ENCODE measurements around the gene CFAP210.
A peak's percentile ranks its signal among the peaks of the same experiment; 100 is the strongest.
"Not testable (repeated sequence)": the region's sequence is repeated elsewhere in the genome, so short reads cannot be mapped to it uniquely, and the experiment has no call there.

Gene CFAP210

DNA sequence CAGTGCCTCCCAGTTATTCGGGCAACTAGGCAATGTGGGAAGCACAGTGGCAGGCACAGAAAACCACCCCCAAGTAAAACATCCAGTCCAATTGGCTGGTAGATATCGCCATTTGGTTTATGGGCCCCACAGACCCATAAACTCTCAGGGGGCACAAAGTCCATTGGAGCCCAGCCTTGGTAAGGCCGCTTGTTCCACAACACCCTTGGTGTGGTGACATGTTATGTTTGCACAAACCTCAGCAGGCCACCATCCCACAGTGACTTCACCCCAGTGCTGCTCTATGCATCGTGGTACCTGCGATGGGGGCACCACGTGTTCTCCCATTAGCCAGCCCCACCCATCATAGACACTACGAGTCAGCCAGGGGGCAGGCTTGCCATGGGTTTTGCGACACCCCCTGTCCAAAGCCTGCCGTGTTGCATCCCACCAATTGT is 18.6 kb upstream of the CFAP210 start:
- no peak for DNase-seq

DNA sequence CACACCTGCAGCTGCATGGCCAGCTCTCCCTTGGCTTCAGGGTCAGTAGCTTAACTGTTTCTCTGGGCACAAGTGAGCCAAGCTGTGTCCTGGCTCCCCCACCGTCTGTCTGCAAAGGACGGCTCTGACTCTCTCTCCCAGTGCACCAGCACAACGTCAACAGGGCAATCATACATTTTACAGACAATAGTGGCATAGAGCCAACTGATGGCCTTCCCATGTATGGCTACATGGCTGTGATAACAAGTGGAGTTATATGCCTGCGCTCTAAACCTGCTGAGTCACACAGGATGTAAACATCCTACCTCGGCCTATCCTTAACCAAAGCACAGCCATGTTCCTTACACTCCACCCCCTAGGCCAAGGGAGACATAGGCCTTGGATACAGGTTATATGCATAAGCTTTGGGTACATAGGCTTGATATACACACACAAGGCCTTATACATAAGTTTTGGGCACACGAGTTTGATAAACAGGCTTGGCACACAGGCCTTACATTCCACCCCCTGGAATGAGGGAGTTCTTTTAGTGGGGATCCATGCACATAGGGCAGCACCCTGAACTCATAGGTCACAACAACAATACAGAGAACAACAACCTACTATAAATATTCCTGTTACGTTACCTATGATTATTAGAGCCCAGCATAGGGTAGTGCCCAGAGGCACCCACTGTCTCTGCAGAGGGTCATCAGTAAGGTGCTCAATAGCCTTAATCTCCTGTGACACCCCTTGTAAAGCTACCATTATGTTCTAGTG is 17.7 kb upstream of the CFAP210 start:
- DNase-seq = peak; percentile 71

DNA sequence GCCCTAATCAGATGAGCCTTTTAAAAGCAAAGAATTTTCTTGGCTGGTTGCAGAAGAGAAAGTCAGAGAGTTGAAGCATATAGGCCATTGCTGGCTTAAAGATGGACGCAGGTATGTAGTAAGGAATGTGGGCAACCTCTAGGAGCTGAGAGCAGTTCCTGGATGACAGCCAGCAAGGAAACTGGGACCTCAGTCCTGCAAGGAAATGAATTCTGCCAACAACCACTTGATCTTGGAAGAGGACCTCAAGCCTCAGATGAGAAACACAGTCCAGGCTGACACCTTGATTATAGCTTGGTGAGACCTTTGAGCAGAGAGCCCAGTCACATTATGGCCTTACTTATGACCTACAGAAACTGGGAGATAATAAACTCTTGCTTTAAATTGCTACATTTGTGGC is 15.8 kb upstream of the CFAP210 start:
- DNase-seq = no peak

DNA sequence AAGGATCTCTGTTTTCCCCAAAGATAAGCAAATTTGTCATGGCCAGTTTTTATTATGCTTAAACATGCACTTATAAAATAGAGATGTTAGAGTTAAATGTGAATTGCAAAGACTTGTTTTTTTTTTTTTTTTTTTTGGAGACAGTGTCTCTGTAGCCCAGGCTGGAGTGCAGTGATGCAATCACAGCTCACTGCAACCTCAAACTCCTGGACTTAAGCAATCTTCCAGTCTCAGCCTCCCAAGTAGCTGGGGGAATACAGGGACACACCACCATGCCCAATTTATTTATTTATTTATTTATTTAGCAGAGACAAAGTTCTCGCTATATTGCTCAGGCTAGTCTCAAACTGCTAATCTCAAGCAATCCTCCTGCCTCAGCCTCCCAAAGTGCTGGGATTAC is 15.1 kb upstream of the CFAP210 start:
- DNase-seq = no peak

DNA sequence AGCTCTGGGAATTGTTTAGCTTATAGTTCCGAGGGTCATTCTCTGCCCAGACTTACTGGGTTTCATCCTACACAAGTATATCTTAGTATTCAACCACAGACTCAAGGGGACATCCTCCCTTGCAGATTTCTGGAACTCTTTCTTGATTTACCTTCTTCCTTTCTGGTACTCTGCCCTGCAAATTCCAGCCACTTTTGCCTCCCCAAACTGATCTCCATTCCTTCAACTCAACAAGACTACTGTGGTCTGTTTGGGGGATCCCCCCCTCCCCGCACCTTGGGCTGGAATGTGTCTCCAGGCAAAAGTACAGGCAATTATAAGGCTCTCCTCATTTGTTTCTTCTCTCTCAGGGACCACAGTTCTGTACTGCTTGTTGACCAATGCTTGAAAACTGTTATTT is 13.4 kb upstream of the CFAP210 start:
- DNase-seq = no peak

DNA sequence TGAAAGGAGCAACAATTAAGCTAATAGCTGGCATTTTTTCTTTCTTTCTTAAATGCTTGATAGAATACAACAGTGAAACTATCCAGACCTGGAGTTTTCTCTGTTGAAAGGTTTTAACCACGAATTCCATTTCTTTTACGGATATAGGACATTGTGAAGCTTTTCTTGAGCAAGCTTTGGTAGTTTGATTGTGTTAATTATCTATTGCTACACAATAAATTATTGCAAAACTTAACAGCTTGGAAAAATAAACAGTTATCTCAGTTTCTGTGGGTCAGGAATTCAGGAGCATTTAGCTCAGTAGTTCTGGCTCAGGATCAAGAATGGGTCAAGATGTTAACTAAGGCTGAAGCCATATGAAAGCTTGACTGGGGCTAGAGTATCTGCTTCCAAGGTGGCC is 11.7 kb upstream of the CFAP210 start:
- DNase-seq = no peak

DNA sequence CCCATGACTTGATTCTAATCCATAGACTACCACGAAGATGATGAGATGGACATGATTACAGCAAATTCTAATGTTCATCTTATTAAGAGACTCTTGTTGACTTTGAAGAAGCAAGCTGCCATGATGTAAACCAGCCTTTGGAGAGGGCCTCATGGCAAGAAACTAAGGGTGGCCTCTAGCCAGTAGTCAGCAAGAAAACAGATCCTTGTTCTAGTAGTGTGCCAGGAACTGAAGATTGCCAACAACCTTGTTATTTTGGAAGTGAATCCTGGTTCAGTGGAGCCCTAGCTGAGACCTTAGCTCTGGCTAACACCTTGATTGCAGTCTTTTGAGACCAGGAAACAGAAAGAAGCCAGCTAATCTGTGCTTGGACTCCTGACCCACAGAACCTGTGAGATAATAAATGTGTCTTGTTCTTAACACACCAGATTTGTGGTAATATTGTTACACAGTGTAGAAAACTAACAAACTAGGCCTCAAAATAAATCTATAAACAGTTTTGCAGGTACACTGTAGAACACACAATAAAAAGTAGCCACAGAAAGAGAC is 10.0 kb upstream of the CFAP210 start:
- DNase-seq = no peak

DNA sequence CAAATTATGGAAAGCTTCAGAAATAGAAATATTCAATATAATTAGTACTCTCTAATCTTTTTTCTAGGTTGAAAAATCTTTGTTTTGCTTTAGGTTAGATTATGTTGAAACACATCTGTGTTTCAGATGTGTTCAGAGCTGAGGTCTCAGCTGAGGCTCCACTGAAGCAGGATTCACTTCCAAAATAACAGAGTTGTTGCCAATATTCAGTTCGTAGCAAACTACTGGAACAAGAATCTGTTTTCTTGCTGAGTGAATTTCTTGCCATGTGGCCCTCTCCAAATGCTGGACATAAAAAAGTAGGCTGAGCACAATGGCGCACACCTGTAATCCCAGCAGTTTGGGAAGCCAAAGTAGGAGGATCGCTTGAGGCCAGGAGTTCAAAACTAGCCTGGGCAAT is 8.8 kb upstream of the CFAP210 start:
- no peak for DNase-seq

DNA sequence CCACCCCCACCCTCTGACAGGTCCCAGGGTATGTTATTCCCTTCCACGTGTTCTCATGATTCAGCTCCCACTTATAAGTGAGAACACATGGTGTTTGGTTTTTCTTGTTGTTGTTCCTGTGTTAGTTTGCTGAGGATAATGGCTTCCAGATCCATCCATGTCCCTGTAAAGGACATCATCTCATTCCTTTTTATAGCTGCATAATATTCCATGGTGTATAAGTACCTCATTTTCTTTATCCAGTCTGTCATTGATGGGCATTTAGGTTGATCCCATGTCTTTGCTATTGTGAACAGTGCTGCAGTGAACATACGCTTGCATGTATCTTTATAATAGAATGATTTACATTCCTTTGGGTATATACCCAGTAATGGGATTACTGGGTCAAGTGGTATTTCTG is 5.0 kb upstream of the CFAP210 start:
- DNase-seq = not testable (repeated sequence)

DNA sequence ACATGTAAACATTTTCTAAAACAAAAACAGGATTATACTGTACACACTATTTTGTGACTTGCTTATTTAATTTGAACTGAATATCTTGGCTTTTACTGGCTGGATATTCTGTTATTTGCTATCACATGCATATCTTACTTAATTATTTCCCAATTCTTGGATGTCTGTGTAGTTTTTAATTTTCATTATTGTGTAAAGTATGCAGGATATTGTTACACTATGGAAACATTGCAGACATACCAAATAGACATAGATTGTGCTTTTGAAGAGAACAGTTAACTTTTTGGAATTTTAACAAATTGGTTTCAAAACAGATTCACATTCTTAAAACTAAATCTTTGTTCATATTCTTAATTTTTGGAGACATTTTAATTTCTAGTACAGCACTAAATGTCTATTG is 2.2 kb upstream of the CFAP210 start:
- DNase-seq = no peak

DNA sequence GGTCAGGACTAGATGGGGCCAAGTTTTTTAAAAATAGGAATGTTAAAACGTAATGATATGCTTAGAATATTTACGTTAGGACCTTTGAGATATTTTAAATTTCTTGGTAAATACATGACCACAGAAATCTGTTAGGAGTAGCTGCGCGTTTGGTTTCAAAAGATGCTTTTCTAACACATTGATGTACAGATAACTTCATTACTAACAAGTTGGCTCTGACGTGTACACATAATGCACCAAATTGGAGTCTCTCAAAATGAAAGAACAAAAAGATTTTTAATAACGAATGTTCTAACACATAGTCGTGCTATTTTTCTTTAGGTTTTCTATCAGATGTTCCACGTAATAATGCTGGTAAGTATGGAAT is 672 bp upstream of the CFAP210 start:
- DNase-seq = peak; percentile 17

DNA sequence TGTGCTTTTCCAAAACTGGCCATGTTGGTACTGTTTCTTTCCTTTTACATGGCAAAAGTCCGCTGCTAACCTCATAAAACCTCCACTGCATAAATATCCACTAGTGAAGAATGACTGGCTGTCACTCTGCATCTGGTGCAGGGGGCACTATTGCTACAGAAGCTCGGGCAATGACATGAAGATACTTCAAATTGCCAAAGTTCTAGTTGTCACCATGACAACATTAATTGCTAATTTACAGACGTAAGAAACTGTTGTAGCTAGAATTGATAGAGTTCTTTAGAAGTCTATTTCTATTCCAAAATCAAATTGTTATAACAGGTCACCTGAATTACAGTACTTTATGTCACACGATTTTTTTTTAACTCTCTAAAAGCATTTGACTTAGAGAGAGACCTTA is 845 bp downstream of the CFAP210 start:
- peak; percentile 32 for DNase-seq

DNA sequence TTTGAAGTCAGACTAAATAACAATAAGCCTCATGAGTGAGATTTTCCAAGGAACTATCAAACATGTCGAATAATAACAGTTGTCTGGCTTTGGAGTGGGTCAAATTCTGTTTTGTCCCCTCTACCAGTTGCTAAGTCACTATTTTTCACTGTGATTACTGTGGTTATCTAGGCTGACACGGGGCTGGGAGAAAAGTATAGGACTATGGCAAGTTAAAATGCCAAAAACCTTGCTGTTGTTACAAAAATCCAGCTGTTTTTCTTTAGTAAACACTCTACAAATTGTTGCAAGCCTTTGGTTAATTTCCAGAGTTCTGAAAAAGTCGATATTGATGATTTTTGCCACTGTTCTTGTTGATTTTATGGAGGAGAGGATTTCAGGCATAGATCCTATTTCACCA is 1.5 kb downstream of the CFAP210 start:
- no peak for DNase-seq

DNA sequence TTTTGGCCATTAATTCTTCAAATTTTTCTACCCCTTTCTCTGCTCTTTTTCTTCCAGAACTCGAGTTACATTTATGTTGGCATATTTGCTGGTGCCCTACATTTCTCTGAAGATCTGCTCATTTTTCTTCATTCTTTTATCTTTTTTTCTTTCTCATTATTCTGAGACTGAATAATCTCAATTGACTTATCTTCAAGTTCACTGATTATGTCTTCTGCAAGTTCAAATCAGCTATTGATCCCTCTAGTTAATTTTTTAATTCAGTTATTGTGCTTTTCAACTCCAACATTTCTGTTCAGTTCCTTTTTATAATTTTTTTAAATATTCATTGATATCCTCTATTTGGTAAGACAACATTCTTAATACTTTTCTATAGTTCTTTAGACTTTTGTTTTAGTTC is 3.2 kb downstream of the CFAP210 start:
- DNase-seq = no peak

DNA sequence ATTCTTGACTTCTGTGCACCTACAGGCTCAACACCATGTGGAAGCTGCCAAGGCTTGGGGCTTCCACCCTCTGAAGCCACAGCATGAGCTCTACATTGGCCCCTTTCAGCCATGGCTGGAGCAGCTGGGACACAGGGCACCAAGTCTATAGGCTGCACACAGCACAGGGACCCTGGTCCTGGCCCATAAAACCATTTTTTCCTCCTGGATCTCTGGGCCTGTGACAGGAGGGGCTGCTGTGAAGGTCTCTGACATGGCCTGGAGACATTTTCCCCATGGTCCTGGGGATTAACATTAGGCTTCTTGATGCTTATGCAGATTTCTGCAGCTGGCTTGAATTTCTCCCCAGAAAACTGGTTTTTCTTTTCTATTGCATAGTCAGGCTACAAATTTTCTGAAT is 6.3 kb downstream of the CFAP210 start:
- not testable (repeated sequence) for DNase-seq

DNA sequence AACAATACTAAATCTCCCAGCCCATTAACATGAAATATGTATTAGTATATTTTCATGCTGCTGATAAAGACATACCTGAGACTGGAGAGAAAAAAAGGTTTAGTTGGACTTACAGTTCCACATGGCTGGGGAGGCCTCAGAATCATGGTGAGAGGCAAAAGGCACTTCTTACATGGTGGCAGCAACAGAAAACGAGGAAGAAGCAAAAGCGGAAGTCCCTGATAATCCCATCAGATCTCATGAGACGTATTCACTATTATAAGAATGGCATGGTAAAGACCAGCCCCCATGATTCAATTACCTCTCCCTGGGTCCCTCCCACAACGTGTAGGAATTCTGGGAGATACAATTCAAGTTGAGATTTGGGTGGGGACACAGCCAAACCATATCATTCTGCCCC is 7.4 kb downstream of the CFAP210 start:
- DNase-seq = not testable (repeated sequence)

DNA sequence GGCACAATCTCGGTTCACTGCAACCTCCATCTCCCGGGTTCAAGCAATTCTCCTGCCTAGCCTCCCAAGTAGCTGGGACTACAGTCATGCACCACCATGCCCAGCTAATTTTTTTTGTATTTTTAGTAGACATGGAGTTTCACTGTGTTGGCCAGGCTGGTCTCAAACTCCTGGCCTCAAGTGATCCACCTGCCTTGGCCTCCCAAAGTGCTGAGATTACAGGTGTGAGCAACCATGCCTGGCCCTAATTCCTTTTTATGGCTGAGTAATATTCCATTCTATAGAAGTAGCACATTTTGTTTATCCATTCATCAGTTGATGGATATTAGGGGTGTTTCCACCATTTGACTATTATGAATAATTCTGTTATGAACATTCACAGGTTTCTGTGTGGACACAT is 9.5 kb downstream of the CFAP210 start:
- DNase-seq = not testable (repeated sequence)

DNA sequence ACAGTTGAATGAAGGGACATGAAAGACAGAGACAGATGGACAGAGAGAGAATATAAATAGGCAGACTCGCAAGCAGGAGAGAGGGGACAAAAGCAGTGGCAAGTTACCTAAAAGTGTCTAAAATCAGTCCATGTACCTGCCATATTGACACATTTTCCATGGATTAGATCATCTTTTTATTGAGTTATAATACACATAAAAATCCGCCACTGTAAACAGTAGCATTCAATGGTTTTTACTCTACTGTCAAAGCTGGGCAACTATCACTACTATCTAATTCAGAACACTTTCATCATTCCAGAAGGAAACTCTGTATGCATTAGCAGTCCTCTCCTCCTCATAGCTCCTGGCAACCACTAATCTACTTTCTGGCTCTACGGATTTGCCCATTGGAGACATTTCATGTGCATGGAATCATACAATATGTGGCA is 10.1 kb downstream of the CFAP210 start:
- no peak for DNase-seq

DNA sequence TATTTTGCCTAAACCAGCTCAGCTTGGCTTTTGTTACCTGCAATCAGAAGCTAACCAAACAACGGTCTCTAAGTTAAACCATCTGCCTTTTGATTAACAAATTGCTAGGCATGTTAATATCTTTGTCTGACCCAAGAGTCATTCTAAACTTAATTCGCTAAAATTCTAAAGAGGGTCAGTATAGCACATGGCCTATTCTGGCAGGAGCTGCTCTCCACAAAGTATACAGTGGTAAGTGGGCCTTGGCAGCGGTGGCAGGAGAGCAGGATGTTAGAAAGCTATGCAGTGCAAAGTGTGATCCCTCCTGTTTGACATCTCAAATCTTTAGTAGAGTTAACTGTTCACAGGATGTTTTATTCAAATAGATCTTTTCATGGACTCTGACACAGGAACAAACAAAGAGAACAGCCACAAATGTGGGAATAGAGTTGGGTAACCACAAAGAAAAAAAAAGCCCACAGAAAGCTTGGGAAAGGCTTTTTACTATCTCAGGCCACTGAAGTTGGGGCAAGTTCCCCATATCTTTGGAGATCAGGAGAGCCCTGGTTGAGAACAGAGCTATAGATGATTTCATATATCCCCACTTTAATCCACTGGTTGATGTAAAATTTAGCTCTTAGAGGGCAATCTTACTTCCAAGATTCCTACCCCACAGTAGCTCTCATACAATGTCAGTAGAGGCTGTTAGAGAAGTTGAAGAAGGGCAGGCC is 10.6 kb downstream of the CFAP210 start:
- DNase-seq = no peak

DNA sequence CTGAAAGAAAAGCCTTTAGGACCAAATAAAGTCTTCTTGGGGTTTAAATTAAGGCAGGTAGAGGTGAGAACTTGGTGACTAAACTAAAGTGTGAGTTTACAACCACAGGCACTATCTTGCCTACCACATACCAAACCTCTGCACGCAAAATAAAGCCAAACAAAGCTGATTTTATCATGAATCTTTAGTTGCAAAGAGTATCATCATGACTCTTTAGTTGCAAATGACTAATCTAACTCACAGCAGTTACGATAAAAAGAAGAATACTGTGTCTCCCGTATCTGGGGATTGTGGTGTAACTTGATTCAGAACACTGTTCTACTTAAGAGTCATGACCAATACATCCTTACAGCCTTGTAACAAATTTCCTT is 11.2 kb downstream of the CFAP210 start:
- DNase-seq = no peak

DNA sequence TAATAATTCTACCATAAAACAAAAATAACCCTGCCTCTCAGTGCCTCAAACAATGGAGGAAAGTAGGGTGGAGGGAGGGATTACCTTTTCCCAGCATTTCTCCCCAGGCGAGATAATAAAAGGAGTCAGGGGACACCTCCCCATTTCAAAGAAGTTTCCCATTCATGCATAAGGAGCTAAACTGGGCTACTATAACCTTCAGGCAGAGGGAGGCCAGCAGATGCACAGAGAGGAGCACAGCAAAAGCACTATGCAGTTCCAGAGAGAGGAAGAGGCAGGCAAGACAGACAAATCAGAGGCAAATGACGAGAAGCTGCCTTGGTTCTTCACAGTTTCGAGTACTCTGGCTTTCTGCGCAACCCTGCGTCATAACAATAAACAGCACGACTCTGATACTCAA is 17.4 kb downstream of the CFAP210 start:
- no peak for DNase-seq

DNA sequence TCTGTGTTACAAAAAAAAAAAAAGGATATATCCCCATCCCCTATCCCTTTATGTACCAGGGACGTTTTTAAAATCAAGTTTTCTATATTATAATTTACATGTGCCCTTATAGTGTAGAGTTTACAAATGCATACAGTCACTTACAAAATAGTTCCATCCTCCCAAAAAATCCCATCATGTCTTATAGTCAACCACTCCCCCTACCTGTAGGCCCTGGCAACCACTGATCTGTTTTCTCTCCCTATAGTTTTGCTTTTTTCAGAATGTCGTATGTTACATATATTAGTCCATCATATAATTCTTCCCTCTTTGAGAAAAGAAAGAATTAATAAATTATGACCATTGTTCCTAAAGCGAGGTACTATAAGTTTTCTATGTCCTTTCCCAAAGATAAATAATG is 17.8 kb downstream of the CFAP210 start:
- DNase-seq = peak; percentile 27

DNA sequence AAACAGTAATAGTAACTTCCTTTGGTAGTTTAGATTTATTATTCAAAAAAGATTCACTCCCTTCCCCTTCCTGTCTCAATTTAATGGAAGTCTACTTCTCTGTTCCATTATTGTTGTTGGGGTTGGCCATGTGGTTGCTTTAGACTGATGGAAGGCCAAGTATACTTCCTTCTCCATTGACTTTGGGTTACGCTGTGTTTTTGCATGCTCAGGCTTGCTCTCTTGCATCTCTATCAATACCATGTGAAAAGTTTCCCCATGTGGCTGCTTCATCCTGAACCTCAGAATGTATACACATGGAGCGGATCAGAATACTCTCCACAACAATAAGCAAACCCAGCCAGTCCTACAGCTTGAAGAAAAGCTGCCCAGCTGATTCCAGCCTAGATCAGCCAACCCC is 20.3 kb downstream of the CFAP210 start:
- no peak for DNase-seq

DNA sequence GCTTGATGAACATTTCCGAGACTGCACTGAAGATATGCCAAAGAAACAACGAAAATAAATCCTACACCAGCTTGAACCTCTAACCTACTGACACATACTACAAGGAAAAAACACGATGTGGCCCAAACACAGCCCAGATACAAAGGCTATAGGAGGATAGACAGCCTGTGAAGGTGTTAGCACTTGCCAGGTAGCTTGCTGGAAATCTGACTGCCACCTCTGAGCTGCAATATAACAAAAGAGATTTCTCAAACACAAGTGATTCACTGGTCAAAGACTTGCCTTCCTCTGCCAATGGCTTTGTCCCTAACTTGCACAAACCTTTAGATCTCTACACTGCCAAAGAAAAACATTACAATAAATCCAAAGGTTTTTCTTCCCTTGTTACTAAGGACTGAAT is 21.1 kb downstream of the CFAP210 start:
- DNase-seq = no peak

DNA sequence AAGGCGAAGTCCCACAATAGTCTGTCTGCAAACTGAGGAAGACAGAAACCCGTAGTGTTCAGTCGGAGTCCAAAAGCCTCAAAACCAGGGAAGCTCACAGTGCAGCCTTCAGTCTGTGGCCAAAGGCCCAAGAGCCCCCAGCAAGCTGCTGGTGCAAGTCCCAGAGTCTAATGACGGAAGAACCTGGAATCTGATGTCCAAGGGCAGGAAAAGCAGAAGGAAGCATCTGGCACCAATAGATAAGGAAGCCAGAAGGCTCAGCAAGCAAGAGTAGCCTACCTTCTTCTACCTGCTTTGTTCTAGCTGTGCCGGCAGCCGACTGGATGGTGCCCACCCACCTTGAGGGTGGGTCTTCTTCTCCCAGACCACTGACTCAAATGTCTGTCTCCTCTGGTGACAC is 21.8 kb downstream of the CFAP210 start:
- no peak for DNase-seq
